Endothelial cell of umbilical vein (primary cell): ENCODE results near the gene ECSIT. TPM values are rescaled to one million over a fixed set of nuclear protein-coding genes. Genes with fewer than 3 reads are reported as not detected.

Experiments used
- BruUV-seq: library from RNA; stranded (reverse); fragments of 400-500 nt; replicated peaks from 2 replicates; lab custom pipeline; 2021; lab: Mats Ljungman, UMichigan
- CTCF ChIA-PET: fragments of 300-600, 350-600 bp; sonication (Branson Sonifier 250); formaldehyde crosslinking; loops from one replicate; lab custom pipeline; 2021; ENCODE audit warnings: antibody characterized with exemption, inconsistent platforms; lab: Charles Lee
- POLR2A ChIA-PET: fragments of 300-600, 350-600 bp; sonication (Branson Sonifier 250); formaldehyde crosslinking; loops from one replicate; lab custom pipeline; 2021; ENCODE audit warnings: antibody characterized with exemption, inconsistent platforms; lab: Charles Lee
- DNase-seq: peaks from one replicate; pipeline ENCODE4 v3.0.0-alpha.2; 2011; ENCODE audit warnings: low read depth, low spot score
- FAIRE-seq: peaks from 2 replicates; lab custom pipeline; 2011; peaks lifted over from hg19 to GRCh38; lab: Jason Lieb, UNC
- H2AFZ ChIP-seq: 2 replicates; pipeline ENCODE4 v1.6.0; 2012; ENCODE audit warnings: low read depth, low read length, control low read depth, inconsistent platforms
- H3K27ac ChIP-seq: 2 replicates; pipeline ENCODE4 v1.5.1; 2011; ENCODE audit warnings: low read depth, mild to moderate bottlenecking, control low read depth, low read length, moderate library complexity; ENCODE audit not compliant: insufficient read depth
- H3K27me3 ChIP-seq, 2 experiments: 2 replicates each; pipeline versions ENCODE4 v1.6.0 to v1.6.1; 2011; ENCODE audit warnings: low read length in 2 of 2, mixed read lengths in 1 of 2; ENCODE audit not compliant: control insufficient read depth in 2 of 2, insufficient read depth in 2 of 2
- H3K36me3 ChIP-seq, 2 experiments: 2 replicates in 1 of 2; 3 replicates in 1 of 2; pipeline ENCODE4 v1.5.1; 2011; ENCODE audit warnings: low read length in 2 of 2, mild to moderate bottlenecking in 1 of 2, moderate library complexity in 1 of 2; ENCODE audit not compliant: control insufficient read depth in 2 of 2, insufficient read depth in 2 of 2; ENCODE audit errors: extremely low read depth in 1 of 2
- H3K4me1 ChIP-seq: 3 replicates; pipeline ENCODE4 v1.5.1; 2011; ENCODE audit warnings: mild to moderate bottlenecking, low read length; ENCODE audit not compliant: control insufficient read depth, insufficient read depth; ENCODE audit errors: extremely low read depth
- H3K4me2 ChIP-seq: 2 replicates; pipeline ENCODE4 v1.6.1; 2011; ENCODE audit warnings: low read length, control low read depth, mixed read lengths; ENCODE audit not compliant: insufficient read depth
- H3K4me3 ChIP-seq, 3 experiments: fragments of 200-600 bp in 1 of 3; sonication (generic), shearing (Covaris generic) in 1 of 3; replicated peaks in 1 of 3; 2 replicates each; pipeline ENCODE4 v1.5.1; 2011 to 2016; ENCODE audit warnings: control low read depth in 3 of 3, low read length in 3 of 3, mild to moderate bottlenecking in 2 of 3, inconsistent platforms in 1 of 3, low read depth in 1 of 3, moderate library complexity in 1 of 3; ENCODE audit not compliant: insufficient read depth in 1 of 3
- H3K79me2 ChIP-seq: 2 replicates; pipeline ENCODE4 v1.6.0; 2012; ENCODE audit warnings: low read length, inconsistent platforms; ENCODE audit not compliant: control insufficient read depth, insufficient read depth
- H3K9ac ChIP-seq: replicated peaks from 2 replicates; pipeline ENCODE3; 2011; ENCODE audit warnings: low read length, control low read depth; ENCODE audit not compliant: insufficient read depth; ENCODE audit errors: extremely low read depth
- H3K9me1 ChIP-seq: replicated peaks from 3 replicates; pipeline ENCODE4 v1.6.0; 2011; ENCODE audit warnings: mild to moderate bottlenecking, low read length; ENCODE audit not compliant: control insufficient read depth, insufficient read depth; ENCODE audit errors: extremely low read depth
- H3K9me3 ChIP-seq: replicated peaks from 2 replicates; pipeline ENCODE4 v1.5.1; 2012; ENCODE audit warnings: low read length, inconsistent platforms; ENCODE audit not compliant: control insufficient read depth, insufficient read depth
- H4K20me1 ChIP-seq: replicated peaks from 2 replicates; pipeline ENCODE3; 2011; ENCODE audit warnings: mild to moderate bottlenecking, low read length; ENCODE audit not compliant: control insufficient read depth, insufficient read depth; ENCODE audit errors: extremely low read depth
- EZH2 ChIP-seq: IDR thresholded peaks from 2 replicates; pipeline ENCODE4 v1.6.1; 2012; ENCODE audit warnings: borderline replicate concordance, low read depth, mild to moderate bottlenecking, moderate library complexity, low read length, inconsistent platforms; ENCODE audit not compliant: severe bottlenecking
- FOS ChIP-seq: IDR thresholded peaks from 2 replicates; pipeline ENCODE4 v1.6.1; 2011; ENCODE audit warnings: mild to moderate bottlenecking, low read length, moderate library complexity, borderline replicate concordance; ENCODE audit not compliant: insufficient read depth
- GATA2 ChIP-seq: IDR thresholded peaks from 2 replicates; pipeline ENCODE4 v1.7.0; 2011; ENCODE audit warnings: low read depth, mild to moderate bottlenecking, moderate library complexity, mixed read lengths, low read length; ENCODE audit not compliant: insufficient read length, insufficient read depth
- JUN ChIP-seq: IDR thresholded peaks from 2 replicates; pipeline ENCODE4 v1.6.1; 2011; ENCODE audit warnings: borderline replicate concordance, low read depth; ENCODE audit not compliant: insufficient read length, insufficient read depth
- MYC ChIP-seq: IDR thresholded peaks from one replicate; pipeline ENCODE4 v1.6.1; 2011; ENCODE audit warnings: mild to moderate bottlenecking, low read depth, low read length
- POLR2A ChIP-seq: IDR thresholded peaks from 2 replicates; pipeline ENCODE4 v1.6.1; 2012; ENCODE audit warnings: low read depth, mild to moderate bottlenecking, control low read depth, low read length
- POLR2AphosphoS5 ChIP-seq: IDR thresholded peaks from 2 replicates; pipeline ENCODE4 v1.6.1; 2012; ENCODE audit warnings: low read depth, mild to moderate bottlenecking, control low read depth, low read length, moderate library complexity; ENCODE audit not compliant: insufficient read depth
- dilution Hi-C: fragments of 300-500 bp; cut with MboI; formaldehyde crosslinking; loops from one replicate; pipeline ENCODE4 v1.15.0; 2019; ENCODE audit warnings: low sequenced_read_pairs; ENCODE audit not compliant: extremely low pct_ligation_motif_present
- intact Hi-C: fragments of 100-400 bp; cut with micrococcal nuclease; formaldehyde crosslinking; loops from one replicate; pipeline ENCODE4 v1.10.0; 2022
- polyA plus RNA-seq, 4 experiments: library from polyadenylated mRNA; depleted of rRNA in 3 of 4; stranded (reverse) in 3 of 4; unstranded in 1 of 4; fragments of >200 nt; gene quantifications; 2 replicates each; pipeline versions ENCODE4 v1.2.1 to v1.2.3, GENCODE V29; 2011 to 2012; ENCODE audit warnings: missing spikeins in 1 of 4
- total RNA-seq: library from RNA; stranded (reverse); gene quantifications from 2 replicates; pipeline ENCODE4 v1.2.3, GENCODE V29; 2021
- TF ChIP-seq, protein P1 (sequence below): IDR thresholded peaks from 2 replicates; pipeline ENCODE4 v1.6.1; 2011; ENCODE audit not compliant: insufficient read depth, insufficient read length
- TF ChIP-seq, protein P2 (sequence below), 2 donors: IDR thresholded peaks; 1 replicate in 1 of 2; 2 replicates in 1 of 2; pipeline ENCODE4 v1.5.1; 2011; ENCODE audit warnings: low read length in 2 of 2, mild to moderate bottlenecking in 2 of 2, moderate library complexity in 2 of 2, control low read depth in 1 of 2, inconsistent platforms in 1 of 2, low read depth in 1 of 2; ENCODE audit not compliant: insufficient read depth in 1 of 2; ENCODE audit errors: extremely low read depth in 1 of 2

ECSIT gene
- total and polyA plus RNA-seq, 2 donors (not counting 3 experiments of a cell fraction or from before 2014, with no cell fraction given): 32.4 to 47.2 TPM

DNA sequence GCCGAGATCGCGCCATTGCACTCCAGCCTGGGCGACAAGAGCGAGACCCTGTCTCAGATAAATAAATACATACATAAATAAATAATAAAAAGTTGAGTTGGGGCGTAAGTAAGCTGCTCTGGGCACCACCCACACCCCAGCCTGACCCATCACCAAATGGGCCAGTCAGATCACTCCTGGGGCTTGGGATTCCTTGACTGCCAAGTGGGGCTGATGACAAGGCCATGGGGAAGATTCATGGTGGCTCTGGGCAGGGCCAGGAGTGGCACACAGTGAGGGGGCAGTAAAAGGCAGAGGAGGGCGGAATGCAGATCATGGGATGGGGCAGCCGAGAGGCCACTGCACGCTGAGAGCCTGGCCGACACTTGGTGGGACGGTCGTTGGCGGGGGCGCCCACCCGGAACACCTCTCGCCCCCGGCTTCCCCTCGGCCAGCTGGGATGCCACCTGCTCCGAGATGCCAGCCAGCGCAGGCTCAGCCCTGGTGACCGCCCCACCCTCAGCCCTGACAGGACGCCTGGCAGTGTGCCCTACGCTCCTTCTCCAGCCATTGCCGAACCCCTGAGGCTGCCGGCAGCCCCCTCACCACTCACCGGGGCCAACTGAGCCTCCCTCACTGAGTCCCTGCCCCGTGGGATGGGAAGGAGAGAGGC is 34.2 kb downstream of the ECSIT start:
- Histone ChIP-seq H3K9me3 (no peaks in the 10 kb centered on the region), H3K36me3 (peaks cover 3 to 9% of the 10 kb centered on the region in 2 experiments), H3K9ac (no peak overlapping the region), H4K20me1 (no peaks in the 10 kb centered on the region), H3K4me2 (no peak overlapping the region), H3K4me1 (no peaks in the 10 kb centered on the region), H3K27ac (no peak overlapping the region), H3K4me3 (no peak overlapping the region), H3K9me1 (no peaks in the 10 kb centered on the region), H2AFZ (no peak overlapping the region), H3K27me3 (no peaks in the 10 kb centered on the region), H3K79me2 (no peaks in the 10 kb centered on the region)
- CTCF ChIA-PET: interaction anchor here (1.2 to 1.6 kb wide), 2 partner anchors 13 to 94 kb away, joined by 3 to 4 read pairs; no protein-coding TSS in a partner anchor
- TF ChIP-seq EZH2: no peak
- TF ChIP-seq, protein P1, sequence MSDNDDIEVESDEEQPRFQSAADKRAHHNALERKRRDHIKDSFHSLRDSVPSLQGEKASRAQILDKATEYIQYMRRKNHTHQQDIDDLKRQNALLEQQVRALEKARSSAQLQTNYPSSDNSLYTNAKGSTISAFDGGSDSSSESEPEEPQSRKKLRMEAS: no peak
- no peak for TF ChIP-seq POLR2A
- no peak for TF ChIP-seq POLR2AphosphoS5
- no peak for TF ChIP-seq JUN
- TF ChIP-seq, protein P2, sequence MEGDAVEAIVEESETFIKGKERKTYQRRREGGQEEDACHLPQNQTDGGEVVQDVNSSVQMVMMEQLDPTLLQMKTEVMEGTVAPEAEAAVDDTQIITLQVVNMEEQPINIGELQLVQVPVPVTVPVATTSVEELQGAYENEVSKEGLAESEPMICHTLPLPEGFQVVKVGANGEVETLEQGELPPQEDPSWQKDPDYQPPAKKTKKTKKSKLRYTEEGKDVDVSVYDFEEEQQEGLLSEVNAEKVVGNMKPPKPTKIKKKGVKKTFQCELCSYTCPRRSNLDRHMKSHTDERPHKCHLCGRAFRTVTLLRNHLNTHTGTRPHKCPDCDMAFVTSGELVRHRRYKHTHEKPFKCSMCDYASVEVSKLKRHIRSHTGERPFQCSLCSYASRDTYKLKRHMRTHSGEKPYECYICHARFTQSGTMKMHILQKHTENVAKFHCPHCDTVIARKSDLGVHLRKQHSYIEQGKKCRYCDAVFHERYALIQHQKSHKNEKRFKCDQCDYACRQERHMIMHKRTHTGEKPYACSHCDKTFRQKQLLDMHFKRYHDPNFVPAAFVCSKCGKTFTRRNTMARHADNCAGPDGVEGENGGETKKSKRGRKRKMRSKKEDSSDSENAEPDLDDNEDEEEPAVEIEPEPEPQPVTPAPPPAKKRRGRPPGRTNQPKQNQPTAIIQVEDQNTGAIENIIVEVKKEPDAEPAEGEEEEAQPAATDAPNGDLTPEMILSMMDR (IDR thresholded peaks at IDR 0.05; ENCODE audit: extremely low read depth in 1 of 2, insufficient read depth in 1 of 2, low read depth in 1 of 2, low read length in 2 of 2): no peak
- no peak for TF ChIP-seq FOS
- no peak for TF ChIP-seq GATA2
- TF ChIP-seq MYC: no peak
- intact Hi-C loops (loop anchor here (5.0 kb wide), 1 partner anchor 43 kb away; the partner anchor contains the start of gene CNN1), dilution Hi-C loops (no loop called here)
- POLR2A ChIA-PET: no interaction called here
- no TSS peak for BruUV-seq
- no peak for FAIRE-seq
- DNase-seq: no peak
